ENCODE results near the gene NTRK2.

NTRK2 gene

DNA sequence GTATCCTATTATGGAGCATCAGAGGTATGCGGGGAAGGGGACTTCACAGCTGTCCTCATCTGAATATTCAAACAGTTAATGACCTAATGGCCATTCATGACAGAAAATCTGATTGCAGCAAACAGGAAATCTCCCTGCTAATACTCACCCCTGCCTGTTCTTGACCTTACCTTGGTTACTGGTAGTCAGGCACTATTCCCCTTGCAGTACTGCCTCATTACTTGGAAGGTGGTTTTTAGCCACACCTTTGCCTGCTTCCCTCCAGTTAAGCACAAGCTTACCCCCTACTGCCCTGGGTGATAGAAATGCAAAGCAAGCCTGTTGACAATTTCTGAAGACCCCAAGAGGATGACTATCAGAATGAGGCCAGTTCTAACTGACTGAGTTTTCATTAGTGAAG, 332.4 kb downstream of the NTRK2 start:
- TF ChIP-seq, protein P1, sequence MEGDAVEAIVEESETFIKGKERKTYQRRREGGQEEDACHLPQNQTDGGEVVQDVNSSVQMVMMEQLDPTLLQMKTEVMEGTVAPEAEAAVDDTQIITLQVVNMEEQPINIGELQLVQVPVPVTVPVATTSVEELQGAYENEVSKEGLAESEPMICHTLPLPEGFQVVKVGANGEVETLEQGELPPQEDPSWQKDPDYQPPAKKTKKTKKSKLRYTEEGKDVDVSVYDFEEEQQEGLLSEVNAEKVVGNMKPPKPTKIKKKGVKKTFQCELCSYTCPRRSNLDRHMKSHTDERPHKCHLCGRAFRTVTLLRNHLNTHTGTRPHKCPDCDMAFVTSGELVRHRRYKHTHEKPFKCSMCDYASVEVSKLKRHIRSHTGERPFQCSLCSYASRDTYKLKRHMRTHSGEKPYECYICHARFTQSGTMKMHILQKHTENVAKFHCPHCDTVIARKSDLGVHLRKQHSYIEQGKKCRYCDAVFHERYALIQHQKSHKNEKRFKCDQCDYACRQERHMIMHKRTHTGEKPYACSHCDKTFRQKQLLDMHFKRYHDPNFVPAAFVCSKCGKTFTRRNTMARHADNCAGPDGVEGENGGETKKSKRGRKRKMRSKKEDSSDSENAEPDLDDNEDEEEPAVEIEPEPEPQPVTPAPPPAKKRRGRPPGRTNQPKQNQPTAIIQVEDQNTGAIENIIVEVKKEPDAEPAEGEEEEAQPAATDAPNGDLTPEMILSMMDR (IDR thresholded peaks at IDR 0.05; ENCODE audit: extremely low read depth, missing control alignments) = no peak
- no peak for DNase-seq (ENCODE audit: low spot score)

- DNase-seq (ENCODE audit: low spot score) = peak; percentile 24
- TF ChIP-seq, protein P1 (IDR thresholded peaks at IDR 0.05; ENCODE audit: extremely low read depth, missing control alignments) = no peak
These were observed 335.4 kb downstream of the NTRK2 start for GRCh38 chr9:85004818-85005413.

DNA sequence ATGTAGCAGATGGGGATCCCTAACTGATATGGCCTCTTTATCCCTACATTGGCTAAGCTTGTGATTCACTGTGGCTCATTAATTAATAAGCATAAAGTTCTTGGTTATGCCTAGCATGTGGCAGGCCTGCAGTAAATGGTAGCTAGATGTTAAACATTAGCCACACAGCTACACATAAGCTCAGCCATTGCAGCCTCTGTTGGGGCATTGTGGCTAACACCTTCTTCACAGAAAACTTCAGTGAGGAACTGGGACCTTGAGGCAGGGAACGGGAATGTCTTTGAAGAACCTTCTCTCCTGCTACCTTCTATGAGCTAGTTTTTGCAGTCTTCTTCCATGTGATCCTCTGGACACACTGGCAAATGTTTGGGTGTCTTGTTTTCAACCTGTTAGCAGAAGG, 338.2 kb downstream of the NTRK2 start:
- TF ChIP-seq, protein P1 (IDR thresholded peaks at IDR 0.05; ENCODE audit: extremely low read depth, missing control alignments) = no peak
- no peak for DNase-seq (ENCODE audit: low spot score)

DNA sequence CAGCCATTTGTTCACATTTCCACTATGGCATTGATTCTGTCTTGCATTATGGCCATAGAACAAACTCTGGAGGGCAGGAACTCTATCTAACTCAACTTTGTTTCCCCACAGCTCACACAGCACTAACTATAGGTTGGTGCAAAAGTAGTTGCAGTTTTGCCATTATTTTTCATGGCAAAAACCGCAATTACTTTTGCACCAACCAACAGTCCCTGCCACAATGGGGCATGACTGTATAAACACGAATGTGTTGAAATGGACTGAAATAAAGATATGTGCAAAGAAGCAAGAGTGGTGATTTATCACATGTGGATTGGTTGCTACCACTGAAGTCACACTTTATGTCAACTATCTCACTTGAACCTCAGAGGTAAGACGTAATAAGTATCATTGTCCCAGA, 338.7 kb downstream of the NTRK2 start:
- TF ChIP-seq, protein P1 (IDR thresholded peaks at IDR 0.05; ENCODE audit: extremely low read depth, missing control alignments) = no peak
- no peak for DNase-seq (ENCODE audit: low spot score)

DNA sequence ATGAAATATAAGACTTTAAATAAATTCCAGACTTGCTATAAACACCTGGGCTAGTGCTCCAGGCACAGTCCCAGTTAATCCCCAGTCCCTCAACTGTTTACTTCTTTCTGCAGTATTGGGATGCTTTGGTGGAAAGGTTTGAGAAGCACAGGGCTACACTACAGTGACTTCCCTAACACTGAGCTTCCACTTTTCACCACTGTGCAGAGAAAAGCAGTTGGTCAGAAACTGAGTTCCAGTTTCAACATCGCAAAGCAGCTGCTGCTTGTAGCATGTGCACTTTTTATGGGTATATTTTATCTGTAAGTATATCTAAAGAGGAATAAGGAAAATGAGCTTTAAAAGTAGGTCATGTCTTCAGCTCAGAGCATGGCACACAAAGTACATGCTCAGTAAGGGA, 339.7 kb downstream of the NTRK2 start:
- TF ChIP-seq, protein P1 (IDR thresholded peaks at IDR 0.05; ENCODE audit: extremely low read depth, missing control alignments) = no peak
- peak; percentile 20 for DNase-seq (ENCODE audit: low spot score)

DNA sequence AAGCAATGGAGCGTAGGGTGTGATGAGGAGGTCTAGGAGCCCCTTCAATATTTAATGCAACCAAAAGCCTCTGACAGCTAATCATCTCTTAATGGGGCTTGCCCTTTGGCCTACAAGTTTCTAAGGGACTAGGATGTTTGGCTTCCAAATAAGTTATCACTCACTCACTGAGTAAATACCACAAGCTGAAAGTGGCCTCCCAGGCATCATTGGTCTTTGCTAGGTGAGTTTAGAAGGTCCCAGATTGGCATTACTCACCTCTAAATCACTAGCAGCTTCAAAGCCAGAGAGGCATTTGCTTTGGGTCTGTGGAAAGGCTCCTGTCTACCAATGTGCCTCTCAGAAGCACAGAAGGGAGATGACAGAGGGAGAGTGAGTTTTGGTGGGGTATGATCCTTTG, 344.2 kb downstream of the NTRK2 start:
- no peak for DNase-seq (ENCODE audit: low spot score)
- TF ChIP-seq, protein P1 (IDR thresholded peaks at IDR 0.05; ENCODE audit: extremely low read depth, missing control alignments) = no peak

DNA sequence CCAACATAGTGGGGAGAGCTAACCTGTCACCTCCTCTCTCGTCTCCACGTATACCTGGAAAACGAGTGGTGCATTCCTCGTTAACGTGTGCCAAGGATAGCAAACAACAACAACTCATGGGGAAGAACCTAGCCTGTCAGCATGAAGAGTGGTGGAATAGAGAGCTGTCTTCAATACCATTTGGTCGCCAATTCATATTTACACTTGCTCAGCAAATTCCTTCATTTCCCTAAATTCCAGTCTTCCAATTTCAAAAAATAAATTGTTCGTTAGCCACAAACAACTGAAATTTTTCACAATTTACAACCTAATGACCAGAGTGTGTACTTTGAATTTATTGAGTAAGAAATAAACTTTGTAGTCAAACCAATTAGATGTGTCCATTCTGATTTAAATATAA, 344.8 kb downstream of the NTRK2 start:
- TF ChIP-seq, protein P1 (IDR thresholded peaks at IDR 0.05; ENCODE audit: extremely low read depth, missing control alignments) = no peak

More for the DNA sequence above, 344.8 kb downstream of the NTRK2 start:
- no peak for DNase-seq (ENCODE audit: low spot score)

Measured in GM20000 (cell line).